HepG2 (cell line): Measurements from ENCODE around the gene TRAPPC1. TPM values are rescaled to one million over a fixed set of nuclear protein-coding genes. Genes with fewer than 3 reads are reported as not detected.

Source experiments
- NPAS2 ChIP-seq: sonication (generic); formaldehyde crosslinking; IDR thresholded peaks from 2 replicates; pipeline ENCODE4 v1.8.0; 2022; ENCODE audit warnings: mild to moderate bottlenecking, missing genetic modification reagents, borderline replicate concordance
- PTBP1 ChIP-seq: fragments of 200-400 bp; formaldehyde crosslinking; IDR thresholded peaks from 2 replicates; pipeline ENCODE4 v1.6.1; 2018; ENCODE audit warnings: low read length, low read depth; ENCODE audit not compliant: poor library complexity, severe bottlenecking
- SP5 ChIP-seq: IDR thresholded peaks from 2 replicates; pipeline ENCODE4 v1.6.1; 2016; ENCODE audit warnings: low read depth, borderline replicate concordance
- polyA plus RNA-seq, 8 experiments: library from polyadenylated mRNA; depleted of rRNA in 3 of 8; stranded (reverse) in 7 of 8; unstranded in 1 of 8; fragments of >200 nt; fragmentation: Illumina TruSeq in 4 of 8; extraction: Trizol in 4 of 8; gene quantifications; 2 replicates each; pipeline versions ENCODE4 v1.2.1 to v1.2.3, GENCODE V29; 2011 to 2016; ENCODE audit warnings: low read depth in 4 of 8, missing spikeins in 1 of 8, mixed read lengths in 1 of 8; ENCODE audit not compliant: insufficient read depth in 1 of 8
- total RNA-seq, 5 experiments: library from RNA; depleted of rRNA; stranded (reverse); fragments of >200 nt; fragmentation: Illumina TruSeq; extraction: Trizol; gene quantifications; 2 replicates each; pipeline ENCODE4 v1.2.3, GENCODE V29; 2016; ENCODE audit warnings: low read depth in 1 of 5
- TF ChIP-seq, protein P1 (sequence below), 2 experiments: fragments of 450-650 bp in 1 of 2; sonication (generic) in 1 of 2; formaldehyde crosslinking in 1 of 2; IDR thresholded peaks; 2 replicates each; pipeline versions ENCODE4 v1.6.1 to v1.8.0; 2016 to 2022; ENCODE audit warnings: antibody characterized with exemption in 1 of 2, mild to moderate bottlenecking in 1 of 2, missing genetic modification reagents in 1 of 2

TRAPPC1 gene
- total and polyA plus RNA-seq, 2 of the 13 experiments (the other 11 are each of a cell fraction or from before 2014, with no cell fraction given): 28.1 to 44.9 TPM

DNA sequence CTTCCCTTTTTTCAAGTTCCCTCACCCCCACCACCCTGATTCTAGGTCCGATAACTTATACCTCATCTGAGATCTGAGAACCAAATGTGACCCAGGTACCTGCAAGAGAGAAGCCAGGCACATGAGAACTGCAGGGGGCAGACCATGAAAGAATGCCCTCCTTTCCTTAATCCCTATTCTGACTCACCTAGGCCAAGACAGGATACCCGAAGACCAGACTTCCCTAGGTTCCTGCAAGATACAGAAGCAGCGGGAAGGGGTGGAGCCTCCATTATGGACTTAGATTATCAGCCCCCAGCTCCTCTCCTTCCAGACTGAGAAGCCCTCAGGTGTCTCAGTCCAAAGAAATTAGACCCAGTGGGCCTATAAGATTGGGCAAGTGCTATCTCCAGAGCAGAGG, 4.2 kb downstream of the TRAPPC1 start (continued):
- TF ChIP-seq, protein P1, sequence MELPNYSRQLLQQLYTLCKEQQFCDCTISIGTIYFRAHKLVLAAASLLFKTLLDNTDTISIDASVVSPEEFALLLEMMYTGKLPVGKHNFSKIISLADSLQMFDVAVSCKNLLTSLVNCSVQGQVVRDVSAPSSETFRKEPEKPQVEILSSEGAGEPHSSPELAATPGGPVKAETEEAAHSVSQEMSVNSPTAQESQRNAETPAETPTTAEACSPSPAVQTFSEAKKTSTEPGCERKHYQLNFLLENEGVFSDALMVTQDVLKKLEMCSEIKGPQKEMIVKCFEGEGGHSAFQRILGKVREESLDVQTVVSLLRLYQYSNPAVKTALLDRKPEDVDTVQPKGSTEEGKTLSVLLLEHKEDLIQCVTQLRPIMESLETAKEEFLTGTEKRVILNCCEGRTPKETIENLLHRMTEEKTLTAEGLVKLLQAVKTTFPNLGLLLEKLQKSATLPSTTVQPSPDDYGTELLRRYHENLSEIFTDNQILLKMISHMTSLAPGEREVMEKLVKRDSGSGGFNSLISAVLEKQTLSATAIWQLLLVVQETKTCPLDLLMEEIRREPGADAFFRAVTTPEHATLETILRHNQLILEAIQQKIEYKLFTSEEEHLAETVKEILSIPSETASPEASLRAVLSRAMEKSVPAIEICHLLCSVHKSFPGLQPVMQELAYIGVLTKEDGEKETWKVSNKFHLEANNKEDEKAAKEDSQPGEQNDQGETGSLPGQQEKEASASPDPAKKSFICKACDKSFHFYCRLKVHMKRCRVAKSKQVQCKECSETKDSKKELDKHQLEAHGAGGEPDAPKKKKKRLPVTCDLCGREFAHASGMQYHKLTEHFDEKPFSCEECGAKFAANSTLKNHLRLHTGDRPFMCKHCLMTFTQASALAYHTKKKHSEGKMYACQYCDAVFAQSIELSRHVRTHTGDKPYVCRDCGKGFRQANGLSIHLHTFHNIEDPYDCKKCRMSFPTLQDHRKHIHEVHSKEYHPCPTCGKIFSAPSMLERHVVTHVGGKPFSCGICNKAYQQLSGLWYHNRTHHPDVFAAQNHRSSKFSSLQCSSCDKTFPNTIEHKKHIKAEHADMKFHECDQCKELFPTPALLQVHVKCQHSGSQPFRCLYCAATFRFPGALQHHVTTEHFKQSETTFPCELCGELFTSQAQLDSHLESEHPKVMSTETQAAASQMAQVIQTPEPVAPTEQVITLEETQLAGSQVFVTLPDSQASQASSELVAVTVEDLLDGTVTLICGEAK (IDR thresholded peaks at IDR 0.05): no peak
- TF ChIP-seq, protein P1 (CRISPR knock-in tag; IDR thresholded peaks at IDR 0.05): no peak
- TF ChIP-seq SP5 (CRISPR knock-in tag): no peak
- no peak for TF ChIP-seq NPAS2 (CRISPR knock-in tag)
- TF ChIP-seq PTBP1: no peak
